ENCODE measurements around the gene TEAD3.

- TF ChIP-seq CTCF (IDR thresholded peaks at IDR 0.05), result no peak
- TF ChIP-seq POLR2A (IDR thresholded peaks at IDR 0.05), result no peak
- TF ChIP-seq POLR2AphosphoS5 (IDR thresholded peaks at IDR 0.05), result no peak
- no peak for TF ChIP-seq EP300 (IDR thresholded peaks at IDR 0.05)
These were observed 19.9 kb downstream of the TEAD3 start for GRCh38 chr6:35477028-35477427.
